ENCODE measurements around the gene LRRC32.

LRRC32 gene

GRCh38 chr11:76663912-76664440 lies 6.6 kb downstream of the LRRC32 start:
- Histone ChIP-seq H3K79me2 (ENCODE audit: insufficient read depth, low read depth) (no peaks in the 10 kb centered on the region), H2AFZ (ENCODE audit: low read depth) (no peak overlapping the region), H3K9ac (no peak overlapping the region), H3K27me3 (ENCODE audit: insufficient read depth, low read depth) (0 out of 2 replicates have a peak, but pooled peaks cover 4% of the 10 kb centered on the region), H4K20me1 (ENCODE audit: insufficient read depth) (no peaks in the 10 kb centered on the region), H3K4me1 (ENCODE audit: low read depth, poor library complexity, severe bottlenecking) (no peaks in the 10 kb centered on the region), H3K4me3 (IDR thresholded peaks at IDR 0.05; ENCODE audit: insufficient read depth, low read depth, low read length) (no peak overlapping the region), H3K36me3 (ENCODE audit: insufficient read depth) (no peaks in the 10 kb centered on the region), H3K27ac (no peak overlapping the region), H3K4me2 (no peak overlapping the region)
- TF ChIP-seq CTCF (conservative IDR thresholded peaks at IDR 0.05; ENCODE audit: low read depth, low read length), result no peak

GRCh38 chr11:76663486-76663810 lies 7.1 kb downstream of the LRRC32 start:
- H3K27me3 ChIP-seq (ENCODE audit: insufficient read depth, low read depth), result 0 out of 2 replicates have a peak, but pooled peaks cover 4% of the 10 kb centered on the region
- no peaks in the 10 kb centered on the region for H4K20me1 ChIP-seq (ENCODE audit: insufficient read depth)
- H3K4me1 ChIP-seq (ENCODE audit: low read depth, poor library complexity, severe bottlenecking), result no peaks in the 10 kb centered on the region
- H3K36me3 ChIP-seq (ENCODE audit: insufficient read depth), result no peaks in the 10 kb centered on the region
- no peaks in the 10 kb centered on the region for H3K79me2 ChIP-seq (ENCODE audit: insufficient read depth, low read depth)
- no peak overlapping the region for H2AFZ ChIP-seq (ENCODE audit: low read depth)
- H3K9ac ChIP-seq, result no peak overlapping the region
- no peak for TF ChIP-seq CTCF (conservative IDR thresholded peaks at IDR 0.05; ENCODE audit: low read depth, low read length)
- H3K4me3 ChIP-seq (IDR thresholded peaks at IDR 0.05; ENCODE audit: insufficient read depth, low read depth, low read length), result no peak overlapping the region
- no peak overlapping the region for H3K4me2 ChIP-seq
- no peak overlapping the region for H3K27ac ChIP-seq

- Histone ChIP-seq H3K4me1 (ENCODE audit: low read depth, poor library complexity, severe bottlenecking) (no peaks in the 10 kb centered on the region), H3K4me2 (no peak overlapping the region), H3K79me2 (ENCODE audit: insufficient read depth, low read depth) (no peaks in the 10 kb centered on the region), H3K27ac (no peak overlapping the region), H3K36me3 (ENCODE audit: insufficient read depth) (no peaks in the 10 kb centered on the region), H3K27me3 (ENCODE audit: insufficient read depth, low read depth) (peaks cover 4% of the 10 kb centered on the region; the same call in 1 of the 2 replicates), H2AFZ (ENCODE audit: low read depth) (no peak overlapping the region), H4K20me1 (ENCODE audit: insufficient read depth) (no peaks in the 10 kb centered on the region), H3K4me3 (IDR thresholded peaks at IDR 0.05; ENCODE audit: insufficient read depth, low read depth, low read length) (no peak overlapping the region), H3K9ac (no peak overlapping the region)
- no peak for TF ChIP-seq CTCF (conservative IDR thresholded peaks at IDR 0.05; ENCODE audit: low read depth, low read length)
These were observed 7.7 kb downstream of the LRRC32 start for GRCh38 chr11:76662656-76663485.

DNA sequence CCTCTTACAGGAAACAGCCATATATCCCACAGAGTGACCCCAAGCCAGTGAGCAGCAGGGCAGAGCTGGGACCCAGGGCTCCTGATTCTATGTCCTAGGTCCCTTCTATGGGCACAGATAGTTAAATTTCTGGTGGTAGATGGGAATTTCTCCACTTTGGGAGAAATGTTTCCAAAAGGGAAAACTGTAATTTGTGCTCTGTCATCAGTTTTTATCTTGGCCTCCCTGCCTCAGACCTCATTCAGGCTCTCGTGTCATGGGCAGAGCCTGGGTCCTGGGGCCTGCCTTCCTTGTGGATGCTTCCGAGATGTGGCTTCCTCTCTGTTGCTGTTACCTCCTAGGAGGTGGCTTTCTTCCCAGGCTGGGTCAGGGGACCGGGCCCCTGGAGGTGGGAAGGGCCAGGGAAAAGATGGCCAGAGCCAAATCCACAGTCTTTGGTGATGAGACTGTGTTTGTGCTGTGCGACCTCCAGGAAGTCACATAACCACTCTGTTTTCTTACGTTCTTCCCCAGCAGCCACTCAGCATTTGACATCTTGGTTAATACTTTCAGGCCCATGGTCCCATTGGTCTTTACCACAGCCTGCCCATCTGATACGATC lies 8.6 kb downstream of the LRRC32 start:
- Histone ChIP-seq H3K27ac (no peak overlapping the region), H4K20me1 (ENCODE audit: insufficient read depth) (no peaks in the 10 kb centered on the region), H3K36me3 (ENCODE audit: insufficient read depth) (no peaks in the 10 kb centered on the region), H3K9ac (no peak overlapping the region), H3K4me1 (ENCODE audit: low read depth, poor library complexity, severe bottlenecking) (no peaks in the 10 kb centered on the region), H3K4me3 (IDR thresholded peaks at IDR 0.05; ENCODE audit: insufficient read depth, low read depth, low read length) (no peak overlapping the region), H3K27me3 (ENCODE audit: insufficient read depth, low read depth) (peaks cover 4% of the 10 kb centered on the region; the same call in 1 of the 2 replicates), H2AFZ (ENCODE audit: low read depth) (no peak overlapping the region), H3K79me2 (ENCODE audit: insufficient read depth, low read depth) (no peaks in the 10 kb centered on the region), H3K4me2 (no peak overlapping the region)
- no peak for TF ChIP-seq CTCF (conservative IDR thresholded peaks at IDR 0.05; ENCODE audit: low read depth, low read length)

Data from KMS-11 (cell line).